OCI-LY3 (cell line): ENCODE data around the gene CYP24A1.

ENCODE experiments used
- CTCF ChIP-seq: fragments of 200-600, 300-600 bp; sonication (generic); IDR thresholded peaks from 2 replicates; pipeline ENCODE4 v1.5.1; 2014; ENCODE audit warnings: antibody characterized with exemption, low read length, low read depth
- EZH2phosphoT487 ChIP-seq: fragments of 200-600 bp; shearing (Covaris generic); IDR thresholded peaks from 2 replicates; pipeline ENCODE4 v1.6.1; 2018; ENCODE audit warnings: antibody characterized with exemption, mixed run types, low read depth

GRCh38 chr20:54140927-54141566, 32.7 kb downstream of the CYP24A1 start:
- TF ChIP-seq CTCF: no peak
- no peak for TF ChIP-seq EZH2phosphoT487
